K562 (cell line): ENCODE data around the gene ERVK3-1. TPM values are rescaled to one million over a fixed set of nuclear protein-coding genes. Genes with fewer than 3 reads are reported as not detected.

ENCODE experiments used
- ARNT ChIP-seq, 2 experiments: fragments of 450-650 bp; IDR thresholded peaks; 2 replicates each; pipeline ENCODE4 v1.6.1; 2016; ENCODE audit warnings: mild to moderate bottlenecking in 1 of 2
- ATF1 ChIP-seq, 2 experiments: fragments of 450-650 bp in 1 of 2; IDR thresholded peaks; 2 replicates each; pipeline ENCODE4 v1.6.1; 2016; ENCODE audit warnings: missing compliant biosample characterization in 1 of 2, missing genetic modification characterization in 1 of 2
- GATAD2A ChIP-seq: fragments of 450-650 bp; IDR thresholded peaks from 2 replicates; pipeline ENCODE4 v1.6.1; 2017
- HDAC3 ChIP-seq: fragments of 450-650 bp; IDR thresholded peaks from 2 replicates; pipeline ENCODE4 v1.6.1; 2018; ENCODE audit warnings: borderline replicate concordance, mild to moderate bottlenecking, moderate library complexity; ENCODE audit not compliant: partially characterized antibody
- HIVEP1 ChIP-seq: fragments of 250-450 bp; sonication (Bioruptor Pico); IDR thresholded peaks from 2 replicates; pipeline ENCODE4 v1.4.0; 2020; ENCODE audit warnings: mild to moderate bottlenecking
- KDM4B ChIP-seq, 2 experiments: fragments of 450-650 bp in 1 of 2; sonication (generic) in 1 of 2; IDR thresholded peaks; 2 replicates each; pipeline ENCODE4 v1.6.1; 2016 to 2017; ENCODE audit warnings: borderline replicate concordance in 2 of 2, antibody characterized with exemption in 1 of 2, low read depth in 1 of 2, mild to moderate bottlenecking in 1 of 2
- LARP7 ChIP-seq: fragments of 450-650 bp; IDR thresholded peaks from 2 replicates; pipeline ENCODE4 v1.6.1; 2016
- MLLT1 ChIP-seq, 2 experiments: fragments of 450-650 bp; IDR thresholded peaks; 2 replicates each; pipeline ENCODE4 v1.6.1; 2016
- NONO ChIP-seq, 2 experiments: fragments of 200-400 bp in 1 of 2; fragments of 450-650 bp in 1 of 2; formaldehyde crosslinking in 1 of 2; IDR thresholded peaks; 2 replicates each; pipeline ENCODE4 v1.6.1; 2017; ENCODE audit warnings: low read depth in 2 of 2, mild to moderate bottlenecking in 2 of 2, moderate library complexity in 2 of 2, low read length in 1 of 2
- NR2C1 ChIP-seq, 2 experiments: fragments of 450-650 bp; IDR thresholded peaks; 2 replicates each; pipeline ENCODE4 v1.6.1; 2017; ENCODE audit warnings: mild to moderate bottlenecking in 2 of 2, antibody characterized with exemption in 1 of 2, inconsistent platforms in 1 of 2, missing compliant biosample characterization in 1 of 2, missing genetic modification characterization in 1 of 2
- PYGO2 ChIP-seq: fragments of 450-650 bp; IDR thresholded peaks from 2 replicates; pipeline ENCODE4 v1.6.1; 2016; ENCODE audit warnings: mild to moderate bottlenecking, missing genetic modification characterization, moderate library complexity, missing compliant biosample characterization
- RBM34 ChIP-seq: fragments of 200-400 bp; formaldehyde crosslinking; IDR thresholded peaks from 2 replicates; pipeline ENCODE4 v1.6.1; 2018; ENCODE audit warnings: low read length, borderline replicate concordance; ENCODE audit not compliant: insufficient read depth
- YY1 ChIP-seq, 3 experiments: IDR thresholded peaks; 2 replicates each; pipeline ENCODE4 v1.6.1; 2011; ENCODE audit warnings: low read length in 2 of 3, mild to moderate bottlenecking in 2 of 3, moderate library complexity in 2 of 3, borderline replicate concordance in 1 of 3, control low read depth in 1 of 3, low read depth in 1 of 3; ENCODE audit not compliant: insufficient read depth in 3 of 3, insufficient replicate concordance in 2 of 3, control insufficient read depth in 1 of 3, insufficient read length in 1 of 3; ENCODE audit errors: extremely low read depth in 1 of 3
- ZC3H4 ChIP-seq: sonication (generic); formaldehyde crosslinking; IDR thresholded peaks from 2 replicates; pipeline ENCODE4 v1.9.0; 2021; ENCODE audit warnings: missing genetic modification reagents, borderline replicate concordance
- ZMIZ1 ChIP-seq, 2 experiments: fragments of 150-350 bp in 1 of 2; IDR thresholded peaks; 2 replicates each; pipeline ENCODE4 v1.6.1; 2012 to 2016; ENCODE audit warnings: low read depth in 2 of 2, low read length in 2 of 2, mild to moderate bottlenecking in 1 of 2, moderate library complexity in 1 of 2
- ZNF140 ChIP-seq: fragments of 250-450 bp; sonication (Bioruptor Pico); IDR thresholded peaks from 2 replicates; pipeline ENCODE4 v1.8.0; 2021; ENCODE audit warnings: moderate library complexity, mild to moderate bottlenecking, inconsistent platforms
- ZNF24 ChIP-seq: fragments of 450-650 bp; IDR thresholded peaks from 2 replicates; pipeline ENCODE4 v1.6.1; 2016
- ZNF431 ChIP-seq: sonication (generic); formaldehyde crosslinking; IDR thresholded peaks from 2 replicates; pipeline ENCODE4 v1.8.0; 2022; ENCODE audit warnings: mild to moderate bottlenecking, missing genetic modification reagents
- ZNF740 ChIP-seq, 3 experiments: fragments of 200-800 bp in 1 of 3; sonication (Bioruptor generic) in 1 of 3; sonication (generic) in 1 of 3; formaldehyde crosslinking in 1 of 3; IDR thresholded peaks; 2 replicates each; pipeline versions ENCODE4 v1.6.1 to v1.8.0; 2016 to 2022; ENCODE audit warnings: mild to moderate bottlenecking in 2 of 3, missing compliant biosample characterization in 2 of 3, missing genetic modification characterization in 2 of 3, missing genetic modification reagents in 1 of 3
- polyA plus RNA-seq, 8 experiments: library from polyadenylated mRNA; depleted of rRNA in 4 of 8; stranded (reverse) in 5 of 8; unstranded in 3 of 8; fragments of >200 nt; fragmentation: Nextera tagmentation in 2 of 8; fragmentation: Illumina TruSeq in 1 of 8; extraction: Ambion mirVana in 2 of 8; extraction: Trizol in 1 of 8; gene quantifications; 2 replicates each; pipeline versions ENCODE4 v1.2.1 to v1.2.3, GENCODE V29; 2011 to 2014; ENCODE audit warnings: inconsistent platforms in 1 of 8, missing spikeins in 1 of 8
- total RNA-seq, 7 experiments: library from RNA; depleted of rRNA in 6 of 7; stranded (reverse); fragments of >200 nt in 6 of 7; fragmentation: Illumina TruSeq in 2 of 7; extraction: Trizol in 2 of 7; gene quantifications; 2 replicates each; pipeline versions ENCODE4 v1.2.1 to v1.2.3, GENCODE V29; 2011 to 2021; ENCODE audit warnings: low replicate concordance in 1 of 7

ERVK3-1 gene
- total and polyA plus RNA-seq, 9 of the 15 experiments (the other 6 are each of a cell fraction or from before 2014, with no cell fraction given), result 87.6 to 299 (median 119) TPM

- TF ChIP-seq YY1 (IDR thresholded peaks at IDR 0.05; ENCODE audit: borderline replicate concordance in 1 of 3, control insufficient read depth in 1 of 3, extremely low read depth in 1 of 3, insufficient read depth in 3 of 3, insufficient read length in 1 of 3, insufficient replicate concordance in 2 of 3, low read depth in 1 of 3, low read length in 2 of 3) (peak; percentile 54 to 87 (median 85)), LARP7 (peak; percentile 71), KDM4B (IDR thresholded peaks at IDR 0.05; ENCODE audit: borderline replicate concordance in 2 of 2, low read depth in 1 of 2) (peak in 1 of 2 experiments; percentile 90; a peak in 1 of 4 replicates), RBM34 (no peak), ZNF740 (CRISPR knock-in tag; IDR thresholded peaks at IDR 0.05) (peak; percentile 77; the same call in 1 of the 2 replicates), ZNF740 (tag; IDR thresholded peaks at IDR 0.05) (no peak), ZMIZ1 (IDR thresholded peaks at IDR 0.05; ENCODE audit: low read depth in 2 of 2, low read length in 2 of 2) (peak in 1 of 2 experiments; percentile 48; a peak in 1 of 4 replicates), ZC3H4 (CRISPR knock-in tag) (0 out of 2 replicates have a peak, but pooled peaks have one; percentile 56), ZNF431 (CRISPR knock-in tag) (peak; percentile 85), ZNF140 (CRISPR knock-in tag) (no peak), HDAC3 (peak; percentile 88), GATAD2A (peak; percentile 25; the same call in 1 of the 2 replicates), ZNF24 (peak; percentile 86), ARNT (IDR thresholded peaks at IDR 0.05) (0 out of 4 replicates have a peak, but pooled peaks of 1 of the 2 experiments have one; percentile 8), NONO (IDR thresholded peaks at IDR 0.05; ENCODE audit: low read depth in 2 of 2, low read length in 1 of 2) (peak in 1 of 2 experiments; percentile 18; a peak in 1 of 4 replicates), NR2C1 (IDR thresholded peaks at IDR 0.05) (peak; percentile 75), NR2C1 (tag; IDR thresholded peaks at IDR 0.05) (peak; percentile 70), PYGO2 (no peak), HIVEP1 (CRISPR knock-in tag) (no peak), MLLT1 (IDR thresholded peaks at IDR 0.05) (peak; percentile 57 to 82; a peak in 3 of 4 replicates), ATF1 (CRISPR knock-in tag; IDR thresholded peaks at IDR 0.05) (peak; percentile 66), ATF1 (tag; IDR thresholded peaks at IDR 0.05) (peak; percentile 95)
Measured at GRCh38 chr19:58305065-58305931, at the start of gene ERVK3-1 (continued).
